Ectodermal cell (in vitro differentiated cells): ENCODE data around the gene LRRC17.

Experiments
- H3K27ac ChIP-seq: 2 replicates; pipeline ENCODE4 v1.7.0; 2013; ENCODE audit warnings: mild to moderate bottlenecking, low read depth, low read length; ENCODE audit not compliant: insufficient read depth, poor library complexity, severe bottlenecking
- H3K27me3 ChIP-seq: 2 replicates; pipeline ENCODE4 v1.7.0; 2013; ENCODE audit warnings: mild to moderate bottlenecking, low read length; ENCODE audit not compliant: insufficient read depth, control insufficient read depth, poor library complexity, severe bottlenecking
- H3K36me3 ChIP-seq: one replicate; pipeline ENCODE4 v1.7.0; 2013; ENCODE audit warnings: low read length; ENCODE audit not compliant: control insufficient read depth, insufficient read depth
- H3K4me1 ChIP-seq: one replicate; pipeline ENCODE4 v1.7.0; 2013; ENCODE audit warnings: low read length; ENCODE audit not compliant: control insufficient read depth, insufficient read depth
- H3K4me3 ChIP-seq: 2 replicates; pipeline ENCODE4 v1.7.0; 2013; ENCODE audit warnings: low read depth, low read length, control low read depth; ENCODE audit not compliant: insufficient read depth
- H3K9me3 ChIP-seq: 2 replicates; pipeline ENCODE4 v1.7.0; 2013; ENCODE audit warnings: mild to moderate bottlenecking, low read length, moderate library complexity; ENCODE audit not compliant: control insufficient read depth
- WGBS, 2 experiments: methylation state at CpG; one replicate each; pipeline ENCODE4 v1.1.7; 2013; ENCODE audit warnings: missing lambda C conversion rate in 2 of 2; 5-methylcytosine and 5-hydroxymethylcytosine counted together

Gene LRRC17

DNA sequence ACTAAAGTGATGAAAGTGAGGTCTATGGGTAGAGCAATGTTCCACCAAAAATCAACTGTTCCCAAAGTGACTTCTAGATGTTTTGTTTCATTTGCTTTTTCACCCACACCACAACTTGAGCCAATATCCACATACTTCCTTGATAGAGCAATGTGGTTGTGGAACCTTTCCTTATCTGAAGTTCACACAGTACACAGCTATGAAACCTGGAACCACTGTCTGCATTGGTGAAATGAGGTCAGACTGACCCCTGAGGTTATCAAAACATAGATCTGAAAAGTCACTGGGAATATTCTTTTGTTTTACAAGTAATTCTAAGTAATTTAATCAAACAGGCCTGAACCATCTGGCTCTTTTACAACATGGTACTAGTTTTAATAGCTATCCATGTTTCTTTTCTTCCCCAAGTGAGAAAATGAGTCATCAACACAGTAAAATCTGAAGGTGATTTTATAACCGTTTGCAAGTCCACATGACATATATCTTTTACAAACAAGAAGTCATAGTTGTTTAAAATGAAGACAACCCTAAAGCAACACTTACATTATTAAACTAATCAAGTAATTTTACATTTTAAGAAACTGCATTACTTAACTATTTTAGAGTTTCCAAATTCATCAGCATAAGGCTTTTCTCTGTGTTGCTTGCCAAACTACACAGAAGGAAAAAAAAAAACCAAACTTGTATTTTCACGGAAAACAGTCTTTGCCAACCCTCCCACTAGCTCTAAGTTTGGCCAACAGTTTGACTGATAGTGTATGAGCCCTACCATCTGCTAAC lies 80.3 kb downstream of the LRRC17 start:
- Histone ChIP-seq H3K4me3 (no peak overlapping the region), H3K36me3 (no peaks in the 10 kb centered on the region), H3K27me3 (no peaks in the 10 kb centered on the region), H3K4me1 (no peaks in the 10 kb centered on the region), H3K9me3 (no peaks in the 10 kb centered on the region), H3K27ac (no peak overlapping the region)
- WGBS, 2 experiments = 90 to 100% methylated on average over 1 to 2 of the region's 2 CpGs

DNA sequence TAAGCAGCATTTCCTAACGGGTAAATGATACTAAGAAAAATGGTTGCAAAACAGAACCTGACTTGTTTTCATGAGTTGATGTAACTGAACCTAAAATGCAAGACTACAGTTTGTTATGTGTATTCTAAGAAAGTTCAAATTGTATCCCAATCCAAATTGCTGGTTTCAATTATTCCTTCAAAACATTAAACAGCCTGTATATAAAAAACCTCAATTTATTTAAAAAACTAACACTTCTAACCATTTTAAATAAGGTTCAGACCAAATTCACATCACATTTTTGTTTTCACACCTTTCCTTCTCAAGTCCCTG lies 80.9 kb downstream of the LRRC17 start:
- no peaks in the 10 kb centered on the region for H3K4me1 ChIP-seq
- no peaks in the 10 kb centered on the region for H3K27me3 ChIP-seq
- no peak overlapping the region for H3K27ac ChIP-seq
- no peak overlapping the region for H3K4me3 ChIP-seq
- no peaks in the 10 kb centered on the region for H3K9me3 ChIP-seq
- 89 to 100% methylated on average over 1 of the region's 1 CpG for WGBS, 2 experiments
- H3K36me3 ChIP-seq = no peaks in the 10 kb centered on the region

DNA sequence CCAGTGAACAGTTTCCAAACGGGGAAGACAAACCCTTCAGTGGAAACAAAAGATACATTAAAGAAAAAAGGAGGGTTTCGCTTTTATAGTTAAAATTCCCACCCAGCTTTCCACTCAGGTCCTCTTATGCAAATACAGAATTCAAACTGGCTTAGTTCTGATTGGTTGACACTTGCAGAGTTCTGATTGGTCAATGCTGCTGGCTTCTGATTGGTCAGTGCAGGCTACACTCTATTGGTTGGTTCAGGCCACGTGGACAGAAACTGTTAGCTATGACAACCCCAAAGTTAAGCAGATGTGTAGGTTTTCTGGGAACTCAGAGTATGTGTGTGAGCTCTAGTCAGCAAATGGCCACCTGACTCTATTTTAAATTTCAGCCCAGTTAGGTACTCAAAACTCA lies 81.8 kb downstream of the LRRC17 start:
- Histone ChIP-seq H3K27ac (no peak overlapping the region), H3K4me3 (no peak overlapping the region), H3K36me3 (no peaks in the 10 kb centered on the region), H3K27me3 (no peaks in the 10 kb centered on the region), H3K4me1 (no peaks in the 10 kb centered on the region), H3K9me3 (no peaks in the 10 kb centered on the region)
- 90 to 97% methylated on average over 3 of the region's 3 CpGs for WGBS, 2 experiments
